Smooth muscle cell of the coronary artery (primary cell): Measurements from ENCODE around the gene GCAT. TPM values are rescaled to one million over a fixed set of nuclear protein-coding genes. Genes with fewer than 3 reads are reported as not detected.

Source experiments
- total RNA-seq: library from RNA; depleted of rRNA; stranded (reverse); fragments of >200 nt; gene quantifications from 2 replicates; pipeline ENCODE4 v1.2.3, GENCODE V29; 2014; ENCODE audit warnings: low replicate concordance

The GCAT gene
- 12.1 and 37.7 TPM in 2 replicates for total RNA-seq

GRCh38 chr22:37807410-37808293 lies at the start of gene GCAT:
Gene GCAT, plus strand, starts transcription at chr22:37807934. Its CDS starts 34 bp downstream, at chr22:37807968.

GRCh38 chr22:37823134-37823985 lies 15.6 kb downstream of the GCAT start, which contains the start of gene GALR3:
Gene GALR3, plus strand, starts transcription at chr22:37823382. Its CDS starts 25 bp downstream, at chr22:37823407.

GRCh38 chr22:37849089-37849751 lies 41.5 kb downstream of the GCAT start, which contains the start of gene EIF3L:
Gene EIF3L, plus strand, starts transcription at chr22:37849419. Its CDS starts 31 bp downstream, at chr22:37849450.

Other genes with a start within 250 kb of the GCAT start
- gene CDC42EP1, start 247.5 kb upstream of the GCAT start, total RNA-seq, result 3.2 and 15.3 TPM in 2 replicates
- gene LGALS2, start 227.8 kb upstream of the GCAT start, total RNA-seq, result not detected in 2 replicates
- 29.8 and 30.0 TPM in 2 replicates for gene GGA1, start 199.1 kb upstream of the GCAT start, total RNA-seq
- 7.6 and 8.0 TPM in 2 replicates for gene SH3BP1, start 168.3 kb upstream of the GCAT start, total RNA-seq
- gene PDXP, start 149.2 kb upstream of the GCAT start, total RNA-seq, result 2.5 and 8.1 TPM in 2 replicates
- gene LGALS1, start 132.3 kb upstream of the GCAT start, total RNA-seq, result 13,609 and 14,050 TPM in 2 replicates
- gene NOL12, start 121.6 kb upstream of the GCAT start, total RNA-seq, result 22.2 and 27.7 TPM in 2 replicates
- gene TRIOBP, start 110.9 kb upstream of the GCAT start, total RNA-seq, result 90.2 and 131 TPM in 2 replicates
- gene GALR3, start 15.4 kb downstream of the GCAT start, total RNA-seq, result not detected in 2 replicates
- 17.7 and 36.4 TPM in 2 replicates for gene ANKRD54, start 36.4 kb downstream of the GCAT start, total RNA-seq
- 340 and 461 TPM in 2 replicates for gene EIF3L, start 41.5 kb downstream of the GCAT start, total RNA-seq
- gene MICALL1, start 98.4 kb downstream of the GCAT start, total RNA-seq, result 13.9 and 14.7 TPM in 2 replicates
- 0.15 and 0.35 TPM in 2 replicates for gene C22orf23, start 145.7 kb downstream of the GCAT start, total RNA-seq
- 106 and 108 TPM in 2 replicates for gene POLR2F, start 145.8 kb downstream of the GCAT start, total RNA-seq
- not detected in 2 replicates for gene SOX10, start 176.6 kb downstream of the GCAT start, total RNA-seq
- gene PICK1, start 249.5 kb downstream of the GCAT start, total RNA-seq, result 12.1 and 15.7 TPM in 2 replicates